ENCODE data around the gene KLK15. TPM values are rescaled to one million over a fixed set of nuclear protein-coding genes. Genes with fewer than 3 reads are reported as not detected.

The KLK15 gene
- polyA plus RNA-seq, 1 donor from 2014 or later, result not detected

- H3K4me3 ChIP-seq (ENCODE audit: low read length), result no peak overlapping the region
- H3K79me2 ChIP-seq (replicated peaks; ENCODE audit: insufficient read depth, low read length), result no peaks in the 10 kb centered on the region
- no peak overlapping the region for H3K4me2 ChIP-seq (ENCODE audit: low read length)
- H3F3A ChIP-seq (ENCODE audit: insufficient read depth, low read length, poor library complexity, severe bottlenecking), result no peaks in the 10 kb centered on the region
- H4K20me1 ChIP-seq (ENCODE audit: insufficient read depth), result no peaks in the 10 kb centered on the region
- H3K27me3 ChIP-seq (ENCODE audit: insufficient read depth, low read depth, low read length), result no peaks in the 10 kb centered on the region
- H3K27ac ChIP-seq (ENCODE audit: low read length), result no peak overlapping the region
- H3K9ac ChIP-seq (ENCODE audit: low read length), result no peak overlapping the region
- no peak overlapping the region for H2AFZ ChIP-seq (ENCODE audit: low read depth, low read length)
- TF ChIP-seq EZH2 (IDR thresholded peaks at IDR 0.05; ENCODE audit: borderline replicate concordance, insufficient read depth, low read length, poor library complexity, severe bottlenecking) (no peak), POLR2AphosphoS5 (IDR thresholded peaks at IDR 0.05) (no peak), REST (IDR thresholded peaks at IDR 0.05; ENCODE audit: borderline replicate concordance) (no peak), RAD21 (conservative IDR thresholded peaks at IDR 0.05) (no peak), MXI1 (conservative IDR thresholded peaks at IDR 0.05; ENCODE audit: poor library complexity, severe bottlenecking) (no peak), SMC3 (conservative IDR thresholded peaks at IDR 0.05; ENCODE audit: poor library complexity) (no peak), EP300 (conservative IDR thresholded peaks at IDR 0.05; ENCODE audit: poor library complexity, severe bottlenecking) (no peak), TAF1 (IDR thresholded peaks at IDR 0.05; ENCODE audit: low read depth) (no peak)
- TF ChIP-seq, protein P1, sequence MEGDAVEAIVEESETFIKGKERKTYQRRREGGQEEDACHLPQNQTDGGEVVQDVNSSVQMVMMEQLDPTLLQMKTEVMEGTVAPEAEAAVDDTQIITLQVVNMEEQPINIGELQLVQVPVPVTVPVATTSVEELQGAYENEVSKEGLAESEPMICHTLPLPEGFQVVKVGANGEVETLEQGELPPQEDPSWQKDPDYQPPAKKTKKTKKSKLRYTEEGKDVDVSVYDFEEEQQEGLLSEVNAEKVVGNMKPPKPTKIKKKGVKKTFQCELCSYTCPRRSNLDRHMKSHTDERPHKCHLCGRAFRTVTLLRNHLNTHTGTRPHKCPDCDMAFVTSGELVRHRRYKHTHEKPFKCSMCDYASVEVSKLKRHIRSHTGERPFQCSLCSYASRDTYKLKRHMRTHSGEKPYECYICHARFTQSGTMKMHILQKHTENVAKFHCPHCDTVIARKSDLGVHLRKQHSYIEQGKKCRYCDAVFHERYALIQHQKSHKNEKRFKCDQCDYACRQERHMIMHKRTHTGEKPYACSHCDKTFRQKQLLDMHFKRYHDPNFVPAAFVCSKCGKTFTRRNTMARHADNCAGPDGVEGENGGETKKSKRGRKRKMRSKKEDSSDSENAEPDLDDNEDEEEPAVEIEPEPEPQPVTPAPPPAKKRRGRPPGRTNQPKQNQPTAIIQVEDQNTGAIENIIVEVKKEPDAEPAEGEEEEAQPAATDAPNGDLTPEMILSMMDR (IDR thresholded peaks at IDR 0.05; ENCODE audit: poor library complexity, severe bottlenecking), result no peak
- H3K9me3 ChIP-seq (ENCODE audit: low read length), result no peaks in the 10 kb centered on the region
- no peaks in the 10 kb centered on the region for H3K9me2 ChIP-seq (ENCODE audit: insufficient read depth, low read length)
- no peaks in the 10 kb centered on the region for H3K36me3 ChIP-seq (ENCODE audit: insufficient read depth, low read length)
These were observed 48.0 kb downstream of the KLK15 start for GRCh38 chr19:50785329-50785728.

DNA sequence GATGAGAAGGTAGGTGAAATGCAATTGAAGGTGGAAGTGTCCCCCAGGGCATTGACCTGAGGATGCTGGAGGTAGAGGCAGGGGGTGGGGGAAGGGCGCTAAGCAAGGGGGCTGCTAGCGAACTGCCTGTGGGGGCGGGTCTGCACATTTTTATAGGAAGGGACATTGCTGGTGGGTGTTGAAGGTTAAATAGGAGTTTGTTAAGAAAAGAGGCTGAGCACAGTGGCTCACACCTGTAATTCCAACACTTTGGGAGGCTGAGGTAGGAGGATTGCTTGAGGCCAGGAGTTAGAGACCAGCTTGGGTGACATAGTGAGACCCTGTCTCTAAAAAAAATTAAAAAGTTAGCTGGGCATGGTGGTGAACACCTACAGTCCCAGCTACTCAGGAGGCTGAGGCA, 48.7 kb downstream of the KLK15 start:
- Histone ChIP-seq H3K79me2 (replicated peaks; ENCODE audit: insufficient read depth, low read length) (no peaks in the 10 kb centered on the region), H2AFZ (ENCODE audit: low read depth, low read length) (no peak overlapping the region), H3K9me3 (ENCODE audit: low read length) (no peaks in the 10 kb centered on the region), H3F3A (ENCODE audit: insufficient read depth, low read length, poor library complexity, severe bottlenecking) (no peaks in the 10 kb centered on the region), H3K27me3 (ENCODE audit: insufficient read depth, low read depth, low read length) (no peaks in the 10 kb centered on the region), H3K9me2 (ENCODE audit: insufficient read depth, low read length) (no peaks in the 10 kb centered on the region), H3K4me2 (ENCODE audit: low read length) (no peak overlapping the region), H3K4me3 (ENCODE audit: low read length) (no peak overlapping the region), H4K20me1 (ENCODE audit: insufficient read depth) (no peaks in the 10 kb centered on the region), H3K36me3 (ENCODE audit: insufficient read depth, low read length) (no peaks in the 10 kb centered on the region), H3K9ac (ENCODE audit: low read length) (no peak overlapping the region), H3K27ac (ENCODE audit: low read length) (no peak overlapping the region)
- TF ChIP-seq RAD21 (conservative IDR thresholded peaks at IDR 0.05) (no peak), POLR2AphosphoS5 (IDR thresholded peaks at IDR 0.05) (no peak), EZH2 (IDR thresholded peaks at IDR 0.05; ENCODE audit: borderline replicate concordance, insufficient read depth, low read length, poor library complexity, severe bottlenecking) (no peak), SMC3 (conservative IDR thresholded peaks at IDR 0.05; ENCODE audit: poor library complexity) (no peak), MXI1 (conservative IDR thresholded peaks at IDR 0.05; ENCODE audit: poor library complexity, severe bottlenecking) (no peak), EP300 (conservative IDR thresholded peaks at IDR 0.05; ENCODE audit: poor library complexity, severe bottlenecking) (no peak), TAF1 (IDR thresholded peaks at IDR 0.05; ENCODE audit: low read depth) (no peak), REST (IDR thresholded peaks at IDR 0.05; ENCODE audit: borderline replicate concordance) (no peak)
- TF ChIP-seq, protein P1 (IDR thresholded peaks at IDR 0.05; ENCODE audit: poor library complexity, severe bottlenecking), result no peak

Measured in neural cell (in vitro differentiated cells).